Endothelial cell (in vitro differentiated cells): Measurements from ENCODE around the gene PRRT1B. TPM values are rescaled to one million over a fixed set of nuclear protein-coding genes. Genes with fewer than 3 reads are reported as not detected.

ENCODE experiments used
- DNase-seq: peaks from one replicate; pipeline ENCODE4 v3.0.0; 2021; ENCODE audit warnings: low spot score
- H3K27ac Mint-ChIP-seq: one replicate; pipeline ENCODE4 v1.8.0; 2021; ENCODE audit warnings: mixed read lengths, inconsistent platforms; ENCODE audit not compliant: unreplicated experiment
- H3K27me3 Mint-ChIP-seq: one replicate; pipeline ENCODE4 v1.8.0; 2021; ENCODE audit warnings: mild to moderate bottlenecking, moderate library complexity, mixed read lengths, inconsistent platforms; ENCODE audit not compliant: unreplicated experiment
- H3K36me3 Mint-ChIP-seq: one replicate; pipeline ENCODE4 v1.8.0; 2021; ENCODE audit warnings: mild to moderate bottlenecking, low read depth, mixed read lengths, inconsistent platforms; ENCODE audit not compliant: unreplicated experiment
- H3K4me1 Mint-ChIP-seq: one replicate; pipeline ENCODE4 v1.8.0; 2021; ENCODE audit warnings: mild to moderate bottlenecking, mixed read lengths, inconsistent platforms; ENCODE audit not compliant: unreplicated experiment
- H3K4me3 Mint-ChIP-seq: one replicate; pipeline ENCODE4 v1.8.0; 2021; ENCODE audit warnings: mild to moderate bottlenecking, mixed read lengths, inconsistent platforms; ENCODE audit not compliant: unreplicated experiment
- H3K9me3 Mint-ChIP-seq: one replicate; pipeline ENCODE4 v1.8.0; 2021; ENCODE audit warnings: mixed read lengths, inconsistent platforms; ENCODE audit not compliant: unreplicated experiment
- CTCF ChIP-seq: fragments of 200-600 bp; sonication (generic); IDR thresholded peaks from one replicate; pipeline ENCODE4 v1.5.0; 2021; ENCODE audit warnings: antibody characterized with exemption; ENCODE audit not compliant: unreplicated experiment
- total RNA-seq: library from RNA; stranded (reverse); fragmentation: NEBNext Ultra II Directional; extraction: Animal tissue kit (Norgen Biotek cat#: 25700); gene quantifications from one replicate; pipeline ENCODE4 v1.2.1, GENCODE V29; 2021; ENCODE audit not compliant: unreplicated experiment

The PRRT1B gene
- total RNA-seq, 1 donor from 2014 or later: not detected

- Mint-ChIP-seq H3K4me3 (no peak overlapping the region), H3K4me1 (peaks cover 13% of the 10 kb centered on the region), H3K27me3 (peaks cover 29% of the 10 kb centered on the region), H3K27ac (no peak overlapping the region), H3K9me3 (no peaks in the 10 kb centered on the region), H3K36me3 (peaks cover 8% of the 10 kb centered on the region)
- TF ChIP-seq CTCF: no peak
- DNase-seq: no peak
Measured at GRCh38 chr9:131557855-131558548, 12.7 kb downstream of the PRRT1B start.

GRCh38 chr9:131559421-131560000 lies 14.2 kb downstream of the PRRT1B start:
- H3K27ac Mint-ChIP-seq: no peak overlapping the region
- TF ChIP-seq CTCF: no peak
- peaks cover 29% of the 10 kb centered on the region for H3K27me3 Mint-ChIP-seq
- no peak overlapping the region for H3K4me3 Mint-ChIP-seq
- H3K9me3 Mint-ChIP-seq: no peaks in the 10 kb centered on the region
- no peak for DNase-seq
- H3K4me1 Mint-ChIP-seq: peaks cover 13% of the 10 kb centered on the region
- H3K36me3 Mint-ChIP-seq: peaks cover 4% of the 10 kb centered on the region

- no peak for TF ChIP-seq CTCF
- Mint-ChIP-seq H3K27ac (no peak overlapping the region), H3K4me3 (no peak overlapping the region), H3K36me3 (peaks cover 4% of the 10 kb centered on the region), H3K4me1 (no peaks in the 10 kb centered on the region), H3K9me3 (no peaks in the 10 kb centered on the region), H3K27me3 (peaks cover 12% of the 10 kb centered on the region)
- no peak for DNase-seq
Measured at GRCh38 chr9:131562032-131562959, 17.0 kb downstream of the PRRT1B start.

GRCh38 chr9:131565369-131565768 lies 20.0 kb downstream of the PRRT1B start:
- peaks cover 9% of the 10 kb centered on the region for H3K27me3 Mint-ChIP-seq
- no peak for TF ChIP-seq CTCF
- no peak for DNase-seq
- H3K4me1 Mint-ChIP-seq: no peaks in the 10 kb centered on the region
- no peak overlapping the region for H3K27ac Mint-ChIP-seq
- no peaks in the 10 kb centered on the region for H3K9me3 Mint-ChIP-seq
- peaks cover 26% of the 10 kb centered on the region for H3K36me3 Mint-ChIP-seq
- H3K4me3 Mint-ChIP-seq: no peak overlapping the region
